K562 (cell line): Measurements from ENCODE around the gene TULP1. TPM values are rescaled to one million over a fixed set of nuclear protein-coding genes. Genes with fewer than 3 reads are reported as not detected.

Source experiments
- BHLHE40 ChIP-seq: IDR thresholded peaks from 2 replicates; pipeline ENCODE4 v1.6.1; 2011; ENCODE audit warnings: low read length, improper control_type of control experiment
- KDM4B ChIP-seq, 2 experiments: fragments of 450-650 bp in 1 of 2; sonication (generic) in 1 of 2; IDR thresholded peaks; 2 replicates each; pipeline ENCODE4 v1.6.1; 2016 to 2017; ENCODE audit warnings: borderline replicate concordance in 2 of 2, antibody characterized with exemption in 1 of 2, low read depth in 1 of 2, mild to moderate bottlenecking in 1 of 2
- MAX ChIP-seq: sonication (generic); formaldehyde crosslinking; IDR thresholded peaks from 2 replicates; pipeline ENCODE4 v1.9.0; 2022; ENCODE audit warnings: mild to moderate bottlenecking, missing genetic modification reagents
- MYC ChIP-seq, 2 experiments: fragments of 250-450 bp in 1 of 2; sonication (Bioruptor Pico) in 1 of 2; IDR thresholded peaks; 2 replicates each; pipeline versions ENCODE4 v1.5.1 to v1.6.1; 2012 to 2021; ENCODE audit warnings: low read depth in 2 of 2, borderline replicate concordance in 1 of 2, improper control_type of control experiment in 1 of 2, low read length in 1 of 2, mild to moderate bottlenecking in 1 of 2, moderate library complexity in 1 of 2
- USF2 ChIP-seq: sonication (generic); formaldehyde crosslinking; IDR thresholded peaks from 2 replicates; pipeline ENCODE4 v1.5.0; 2020; ENCODE audit warnings: missing genetic modification reagents
- ZNF263 ChIP-seq: sonication (generic); formaldehyde crosslinking; IDR thresholded peaks from 2 replicates; pipeline ENCODE4 v1.8.0; 2022; ENCODE audit warnings: mild to moderate bottlenecking, missing genetic modification reagents, borderline replicate concordance
- ZNF644 ChIP-seq: fragments of 200-800 bp; sonication (Bioruptor generic); IDR thresholded peaks from 2 replicates; pipeline ENCODE4 v1.6.1; 2016; ENCODE audit warnings: low read depth, missing genetic modification characterization, missing compliant biosample characterization
- ZNF655 ChIP-seq: fragments of 250-450 bp; sonication (Bioruptor Pico); IDR thresholded peaks from 2 replicates; pipeline ENCODE4 v1.5.0; 2021
- polyA plus RNA-seq, 8 experiments: library from polyadenylated mRNA; depleted of rRNA in 4 of 8; stranded (reverse) in 5 of 8; unstranded in 3 of 8; fragments of >200 nt; fragmentation: Nextera tagmentation in 2 of 8; fragmentation: Illumina TruSeq in 1 of 8; extraction: Ambion mirVana in 2 of 8; extraction: Trizol in 1 of 8; gene quantifications; 2 replicates each; pipeline versions ENCODE4 v1.2.1 to v1.2.3, GENCODE V29; 2011 to 2014; ENCODE audit warnings: inconsistent platforms in 1 of 8, missing spikeins in 1 of 8
- total RNA-seq, 7 experiments: library from RNA; depleted of rRNA in 6 of 7; stranded (reverse); fragments of >200 nt in 6 of 7; fragmentation: Illumina TruSeq in 2 of 7; extraction: Trizol in 2 of 7; gene quantifications; 2 replicates each; pipeline versions ENCODE4 v1.2.1 to v1.2.3, GENCODE V29; 2011 to 2021; ENCODE audit warnings: low replicate concordance in 1 of 7

The TULP1 gene
- total and polyA plus RNA-seq, 9 of the 15 experiments (the other 6 are each of a cell fraction or from before 2014, with no cell fraction given), result 0.06 to 0.17 (median 0.09) TPM; not detected in 6

GRCh38 chr6:35489995-35490791, 22.5 kb downstream of the TULP1 start (continued):
- TF ChIP-seq ZNF263 (CRISPR knock-in tag) (peak; percentile 32; the same call in 1 of the 2 replicates), ZNF655 (CRISPR knock-in tag) (no peak), USF2 (CRISPR knock-in tag) (no peak), KDM4B (IDR thresholded peaks at IDR 0.05; ENCODE audit: borderline replicate concordance in 2 of 2, low read depth in 1 of 2) (0 out of 4 replicates have a peak, but pooled peaks of 1 of the 2 experiments have one; percentile 35), MYC (IDR thresholded peaks at IDR 0.05; ENCODE audit: low read depth, low read length) (0 out of 2 replicates have a peak, but pooled peaks have one; percentile 20), MYC (CRISPR knock-in tag; IDR thresholded peaks at IDR 0.05; ENCODE audit: borderline replicate concordance, low read depth) (0 out of 2 replicates have a peak, but pooled peaks have one; percentile 31), MAX (CRISPR knock-in tag) (peak; percentile 45; the same call in 1 of the 2 replicates), ZNF644 (tag) (peak; percentile 77), BHLHE40 (no peak)
